ENCODE measurements around the gene C1QTNF6.
"Not testable (repeated sequence)": the region's sequence is repeated elsewhere in the genome, so short reads cannot be mapped to it uniquely, and the experiment has no call there.

The C1QTNF6 gene

GRCh38 chr22:37206841-37207821 lies 19.1 kb upstream of the C1QTNF6 start:
- DNase-seq (ENCODE audit: low spot score): no peak

- DNase-seq (ENCODE audit: low spot score): no peak
Observed at GRCh38 chr22:37206118-37206840, 18.2 kb upstream of the C1QTNF6 start.

DNA sequence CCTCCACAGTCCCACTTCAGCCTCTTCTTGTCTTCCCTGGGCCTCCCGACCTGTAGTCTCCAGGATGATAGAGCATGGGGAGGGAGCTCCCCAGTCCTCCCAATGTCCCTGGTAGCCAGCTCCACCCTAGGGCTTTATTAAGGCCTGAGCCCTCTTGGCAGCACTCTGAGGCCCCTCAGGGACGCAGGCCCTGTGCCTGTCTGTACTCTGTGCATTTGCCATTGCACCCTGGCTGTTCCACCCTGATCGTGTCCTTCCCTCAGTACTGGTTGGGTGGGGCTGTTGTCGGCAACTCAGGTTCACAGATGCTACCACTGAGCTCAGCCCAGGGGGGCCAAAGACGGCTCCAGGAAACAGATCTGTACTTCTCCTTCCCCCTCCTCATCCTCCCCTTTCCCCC lies 17.0 kb upstream of the C1QTNF6 start:
- no peak for DNase-seq (ENCODE audit: low spot score)

- DNase-seq (ENCODE audit: low spot score): no peak
Observed at GRCh38 chr22:37204045-37204655, 16.1 kb upstream of the C1QTNF6 start.

GRCh38 chr22:37203354-37204044 lies 15.5 kb upstream of the C1QTNF6 start:
- peak; percentile 36 for DNase-seq (ENCODE audit: low spot score)

DNA sequence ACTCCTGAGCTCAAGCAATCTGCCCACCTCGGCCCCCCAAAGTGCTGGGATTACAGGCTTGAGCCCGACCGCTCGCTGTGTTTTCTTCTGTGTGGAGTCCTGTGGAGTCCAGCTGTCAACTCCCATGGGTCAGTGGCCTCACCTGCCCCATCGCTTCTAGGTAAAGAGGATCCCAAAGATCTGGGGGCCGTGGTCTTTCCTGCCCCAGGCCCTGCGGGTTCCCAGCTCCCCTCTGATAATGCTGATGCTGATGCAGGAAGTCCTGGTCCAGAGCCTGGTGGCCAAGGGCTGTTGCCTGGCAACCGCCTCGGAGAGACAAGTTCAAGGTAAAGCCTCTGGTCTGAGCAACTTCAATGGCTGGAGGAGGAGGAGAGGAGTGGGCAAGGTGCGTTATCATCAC lies 14.7 kb upstream of the C1QTNF6 start:
- DNase-seq (ENCODE audit: low spot score): no peak

- no peak for DNase-seq (ENCODE audit: low spot score)
Observed at GRCh38 chr22:37202001-37202555, 14.0 kb upstream of the C1QTNF6 start.

- not testable (repeated sequence) for DNase-seq (ENCODE audit: low spot score)
Observed at GRCh38 chr22:37201443-37201820, 13.4 kb upstream of the C1QTNF6 start.

DNA sequence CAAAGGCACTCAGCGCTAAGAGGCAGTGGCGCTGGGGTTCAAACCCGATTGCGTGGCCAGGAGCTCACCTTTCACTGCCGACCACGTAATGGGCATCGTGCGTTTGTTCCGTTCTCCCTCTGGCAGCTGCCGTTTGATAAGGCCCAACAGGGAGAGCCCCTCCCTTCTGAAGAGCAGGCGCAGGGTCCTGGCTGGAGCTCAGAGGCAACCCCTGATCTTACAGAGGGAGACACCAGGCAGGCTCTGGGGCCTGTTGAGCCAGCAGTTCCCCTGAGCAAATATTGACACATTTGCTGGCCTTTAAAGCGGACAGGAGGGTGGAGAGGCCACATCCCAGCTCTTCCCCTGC lies 11.7 kb upstream of the C1QTNF6 start:
- DNase-seq (ENCODE audit: low spot score): no peak

DNA sequence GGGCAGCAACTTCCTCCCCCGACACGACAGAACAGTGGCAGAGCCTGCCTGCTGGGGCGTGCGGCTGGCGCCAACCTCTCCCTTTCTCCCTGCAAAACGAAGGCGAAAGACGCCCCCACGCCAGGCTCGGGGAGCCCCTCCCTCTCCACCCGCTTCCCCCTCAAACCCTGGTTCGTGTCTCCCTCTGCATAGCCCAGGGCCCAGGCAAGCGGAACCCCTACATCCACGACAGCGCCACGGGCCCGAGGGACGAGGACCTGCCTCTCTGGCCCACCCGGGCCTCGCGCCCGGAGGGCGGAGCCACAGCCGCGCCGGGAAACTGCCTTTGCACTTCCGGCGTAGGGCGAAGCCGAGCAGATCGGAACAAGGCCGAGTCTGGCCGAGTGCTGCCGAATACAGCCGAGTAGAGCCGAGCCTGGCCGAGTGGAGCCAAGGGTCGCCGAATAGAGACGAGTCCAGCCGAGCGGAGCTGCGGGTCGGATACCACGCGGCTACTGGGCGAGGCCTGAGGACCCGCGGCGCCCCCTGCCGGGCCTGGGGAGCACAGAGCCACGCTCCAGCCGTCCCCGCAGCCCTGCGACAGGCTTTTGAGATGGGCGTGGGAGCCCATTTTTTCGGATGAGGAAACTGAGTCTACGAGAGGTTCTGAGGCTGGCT lies 11.2 kb upstream of the C1QTNF6 start:
- peak; percentile 99 for DNase-seq (ENCODE audit: low spot score)

DNA sequence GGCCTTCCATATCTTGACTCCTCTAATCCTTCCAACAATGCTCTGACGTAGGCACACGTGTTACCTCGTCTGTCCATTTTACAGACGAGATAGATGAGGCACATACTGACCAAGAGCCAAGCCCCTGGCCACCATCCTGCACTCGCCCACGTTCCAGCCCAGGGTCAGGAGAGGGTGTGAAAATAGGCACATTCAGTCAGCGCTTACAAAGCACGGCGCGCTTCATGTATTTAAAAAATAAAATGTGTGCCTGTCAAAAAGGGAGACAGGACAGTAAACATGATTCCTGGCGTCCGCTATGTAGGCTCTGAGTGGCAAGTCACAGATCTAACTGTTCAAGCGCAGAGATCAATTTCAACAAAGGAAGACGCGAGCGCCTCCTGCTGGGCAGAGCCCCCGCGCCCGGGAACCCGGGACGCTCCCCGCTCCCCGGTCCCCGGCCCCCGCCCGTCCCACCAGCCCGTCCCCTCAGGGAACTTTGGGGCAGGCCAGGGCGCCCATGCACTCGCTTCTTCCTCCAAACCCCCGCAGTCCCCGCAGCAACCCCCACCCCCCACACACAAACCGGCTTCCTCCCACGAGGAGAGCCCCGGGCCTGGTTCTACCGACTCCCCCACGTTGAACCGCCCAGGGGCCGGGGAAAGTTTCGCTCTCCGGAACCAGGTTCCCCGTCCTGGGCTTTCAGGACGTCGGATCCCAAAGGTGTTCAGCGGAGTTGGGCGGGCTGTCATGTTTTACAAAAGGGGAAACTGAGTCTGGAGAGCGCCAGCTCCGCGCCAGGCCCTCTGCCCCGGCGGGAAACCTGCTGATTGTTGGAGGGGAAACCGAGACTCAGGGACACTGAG lies 10.4 kb upstream of the C1QTNF6 start:
- DNase-seq (ENCODE audit: low spot score): peak; percentile 78

- no peak for DNase-seq (ENCODE audit: low spot score)
Observed at GRCh38 chr22:37197451-37198257, 9.6 kb upstream of the C1QTNF6 start.

GRCh38 chr22:37196539-37197450 lies 8.7 kb upstream of the C1QTNF6 start:
- no peak for DNase-seq (ENCODE audit: low spot score)

- DNase-seq (ENCODE audit: low spot score): no peak
Observed at GRCh38 chr22:37195921-37196320, 7.9 kb upstream of the C1QTNF6 start.

DNA sequence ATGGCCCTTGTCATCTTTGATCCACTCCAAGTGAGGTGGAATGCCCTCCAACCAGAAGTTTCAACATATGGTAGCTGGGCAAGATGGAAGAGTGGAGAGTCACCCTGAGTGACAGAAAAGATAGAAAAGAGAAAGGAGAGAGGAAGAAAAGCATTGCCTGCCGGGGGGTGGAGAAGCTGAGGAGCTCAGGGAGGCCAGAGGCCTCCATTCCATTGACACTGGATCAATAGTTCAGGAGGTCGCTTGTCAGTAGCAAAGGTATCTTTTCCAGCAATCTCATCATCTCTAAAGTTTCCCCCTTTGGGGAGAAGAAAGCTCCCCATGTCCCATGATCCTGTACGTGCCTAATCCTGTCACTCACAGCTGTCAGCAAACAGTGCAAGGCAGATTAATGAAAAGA lies 6.7 kb upstream of the C1QTNF6 start:
- DNase-seq (ENCODE audit: low spot score): no peak

DNA sequence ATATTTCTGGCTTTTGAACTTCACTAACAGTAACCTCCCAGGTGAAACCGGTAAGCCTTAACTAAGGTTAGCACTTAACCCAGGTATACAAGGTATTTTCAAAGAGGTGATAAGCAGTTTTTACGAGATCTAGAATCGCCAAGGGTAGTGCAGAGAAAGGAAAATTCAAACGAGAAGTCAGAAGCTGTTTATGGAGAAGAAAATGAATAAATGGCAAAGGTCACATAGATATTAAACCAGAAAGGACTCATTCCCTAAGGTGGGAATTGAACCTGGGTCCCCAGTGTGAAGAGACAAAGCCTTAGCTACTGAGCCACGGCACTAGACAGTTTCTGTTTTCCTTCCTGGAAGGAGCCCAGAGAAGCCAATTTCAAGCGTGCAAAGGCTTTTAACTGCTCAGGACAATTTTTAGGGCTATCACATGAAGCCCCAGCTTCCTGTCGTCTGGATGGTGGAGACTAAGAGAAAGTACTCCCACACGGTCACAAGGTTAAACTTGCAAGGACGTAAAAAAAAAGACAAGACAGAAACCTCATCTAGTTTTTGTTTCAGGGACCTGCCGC lies 5.7 kb upstream of the C1QTNF6 start:
- DNase-seq (ENCODE audit: low spot score): no peak

DNA sequence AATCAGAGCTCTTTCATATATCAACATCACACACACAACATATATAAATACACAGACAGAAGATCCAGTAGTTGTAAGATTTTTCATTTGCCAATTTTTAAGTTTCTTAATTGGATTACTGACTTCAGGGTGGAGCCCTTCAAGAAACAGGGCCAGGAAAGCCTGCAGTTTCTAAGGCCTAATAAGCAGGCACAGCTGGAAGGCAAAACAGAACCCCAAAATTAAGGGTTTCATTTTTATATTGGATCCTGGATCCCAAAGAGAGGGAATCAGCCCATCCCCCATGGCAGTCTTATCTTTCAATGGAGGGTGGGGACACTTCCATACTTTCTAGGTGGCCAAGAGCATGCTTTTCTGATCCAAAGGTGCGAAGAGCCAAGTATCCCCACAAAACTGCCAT lies 4.7 kb upstream of the C1QTNF6 start:
- no peak for DNase-seq (ENCODE audit: low spot score)

DNA sequence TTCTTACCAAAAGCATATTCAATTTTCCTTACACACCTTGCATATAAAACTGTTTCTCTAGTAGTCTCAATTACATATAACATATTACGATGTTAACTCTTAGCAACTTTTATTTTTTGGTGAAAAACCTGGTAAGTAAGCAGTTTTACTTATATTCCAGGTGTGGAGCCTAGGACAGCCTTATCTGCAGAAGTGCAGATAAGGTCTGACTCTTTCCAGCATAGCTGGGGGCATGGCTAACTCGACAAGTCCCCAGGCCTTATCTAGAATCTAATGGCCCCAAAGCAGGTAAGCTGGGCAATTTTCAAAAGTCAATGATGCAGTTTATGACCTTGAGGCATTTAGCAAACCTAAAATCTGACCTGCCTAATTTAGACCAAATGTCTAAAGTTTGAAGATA lies 4.2 kb upstream of the C1QTNF6 start:
- DNase-seq (ENCODE audit: low spot score): no peak

Data from NAMALWA (cell line).